HG03095 (cell line): ENCODE data around the gene NAALADL1.

Experiments
- ATAC-seq: cut with Tn5 transposase; IDR thresholded peaks from one replicate; pipeline ENCODE4 v1.9.1; 2021; ENCODE audit warnings: moderate library complexity; ENCODE audit not compliant: unreplicated experiment

NAALADL1 gene

GRCh38 chr11:65058419-65059054, at the start of gene NAALADL1:
TSS of gene NAALADL1 (minus strand) at chr11:65058553. CDS start at chr11:65058521, 32 bp downstream.
- ATAC-seq: no peak

DNA sequence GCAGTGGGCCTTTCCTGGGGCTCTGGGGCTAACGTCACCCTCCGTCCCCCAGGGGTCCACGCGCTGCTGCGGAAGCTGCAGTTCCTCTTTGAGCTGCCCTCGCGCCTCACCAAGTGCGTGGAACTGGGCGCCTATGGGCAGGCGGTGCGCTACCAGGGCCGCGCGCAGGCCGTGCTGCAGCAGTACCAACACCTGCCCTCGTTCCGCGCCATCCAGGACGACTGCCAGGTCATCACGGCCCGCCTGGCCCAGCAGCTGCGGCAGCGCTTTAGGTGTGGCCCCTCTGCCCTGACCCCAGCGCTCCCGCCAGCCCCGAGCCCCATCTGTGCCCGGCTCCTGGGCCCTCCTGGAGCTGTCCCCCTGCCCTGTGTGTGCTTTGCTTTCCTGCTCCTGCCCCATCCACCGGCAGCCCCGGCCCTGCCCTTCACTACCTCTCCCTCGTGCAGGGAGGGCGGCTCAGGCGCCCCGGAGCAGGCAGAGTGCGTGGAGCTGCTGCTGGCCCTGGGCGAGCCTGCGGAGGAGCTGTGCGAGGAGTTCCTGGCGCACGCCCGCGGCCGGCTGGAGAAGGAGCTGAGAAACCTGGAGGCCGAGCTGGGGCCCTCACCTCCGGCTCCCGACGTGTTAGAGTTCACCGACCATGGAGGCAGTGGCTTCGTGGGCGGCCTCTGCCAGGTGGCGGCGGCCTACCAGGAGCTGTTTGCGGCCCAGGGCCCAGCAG, 49.6 kb upstream of the NAALADL1 start:
- ATAC-seq: no peak

DNA sequence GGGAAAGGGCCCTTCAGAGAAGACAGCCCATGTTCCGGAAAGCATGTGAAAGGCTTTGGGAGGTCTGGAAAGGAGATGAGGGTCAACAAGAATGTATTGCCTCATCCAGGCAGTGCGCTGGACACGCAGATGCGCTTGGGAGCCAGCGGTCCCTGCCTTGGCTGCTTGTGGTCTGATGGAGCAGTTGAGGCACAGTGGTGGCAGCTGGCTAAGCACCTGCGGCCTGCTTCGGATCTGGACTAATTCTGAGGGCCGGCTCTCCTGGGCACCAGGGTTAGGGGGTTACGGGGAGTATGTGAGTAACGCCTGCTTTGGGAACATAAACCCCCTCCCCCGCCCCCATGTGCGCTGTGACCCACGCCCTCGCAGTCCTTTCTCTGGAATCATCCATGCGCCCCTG, 48.7 kb upstream of the NAALADL1 start:
- ATAC-seq: no peak

- no peak for ATAC-seq
Measured at GRCh38 chr11:65104628-65105027, 46.3 kb upstream of the NAALADL1 start.

- ATAC-seq: no peak
Measured at GRCh38 chr11:65103476-65103875, 45.1 kb upstream of the NAALADL1 start.

DNA sequence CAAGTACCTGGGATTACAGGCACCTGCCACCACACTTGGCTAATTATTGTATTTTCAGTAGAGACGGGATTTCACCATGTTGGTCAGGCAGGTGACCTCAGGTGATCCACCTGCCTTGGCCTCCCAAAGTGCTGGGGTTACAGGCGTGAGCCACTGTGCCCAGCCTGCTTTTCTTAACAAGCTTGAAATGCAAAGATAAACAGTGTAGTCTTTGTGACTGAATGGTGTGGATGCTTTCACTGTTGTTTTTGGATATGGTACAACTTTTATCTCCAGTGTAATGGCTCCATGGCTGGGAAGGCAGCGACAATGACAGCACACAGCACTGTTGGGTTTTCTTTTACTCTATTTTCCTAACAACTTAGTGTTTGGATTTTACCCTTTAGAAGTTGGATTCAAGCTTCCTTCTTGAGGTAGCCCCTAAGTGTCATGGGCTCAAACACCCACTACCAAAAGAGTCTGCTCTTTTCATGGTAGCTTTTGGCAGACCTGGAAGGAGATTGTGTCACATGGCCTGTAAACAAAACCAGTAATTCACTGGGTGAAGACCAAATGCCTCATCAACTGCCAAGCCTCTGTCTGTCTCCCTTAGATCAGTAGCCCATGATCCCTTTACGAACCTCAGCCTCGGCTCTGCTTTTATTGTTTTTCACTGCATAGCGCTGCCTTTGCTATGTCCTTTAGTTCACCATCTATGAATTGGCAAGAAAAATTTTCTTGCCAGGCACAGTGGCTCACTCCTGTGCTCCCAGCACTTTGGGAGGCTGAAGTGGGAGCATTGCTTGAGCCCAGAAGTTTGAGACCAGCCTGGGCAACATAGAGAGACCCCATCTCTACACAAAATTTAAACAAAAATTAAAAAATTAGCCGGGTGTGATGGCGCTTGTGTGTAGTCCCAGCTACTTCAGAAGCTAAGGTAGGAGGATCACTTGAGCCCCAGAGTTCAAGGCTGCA, 44.1 kb upstream of the NAALADL1 start:
- no peak for ATAC-seq

- no peak for ATAC-seq
Measured at GRCh38 chr11:65100674-65101350, 42.5 kb upstream of the NAALADL1 start.

DNA sequence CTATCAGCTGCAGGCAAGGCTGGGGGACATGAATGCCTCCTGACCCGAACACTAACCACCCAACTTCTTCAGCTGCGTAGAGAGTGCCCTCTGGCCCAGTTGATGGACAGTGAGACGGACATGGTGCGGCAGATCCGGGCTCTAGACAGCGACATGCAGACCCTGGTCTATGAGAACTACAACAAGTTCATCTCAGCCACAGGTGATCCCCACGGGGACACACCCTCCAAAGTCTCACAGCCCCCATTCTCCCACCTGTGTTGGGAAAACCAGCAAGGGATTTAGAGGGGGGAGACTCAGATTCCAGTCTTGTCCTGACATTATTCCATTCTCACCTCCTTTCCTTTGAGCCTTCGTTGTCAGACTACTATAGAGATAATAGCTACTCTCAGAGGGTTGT, 38.6 kb upstream of the NAALADL1 start:
- no peak for ATAC-seq

DNA sequence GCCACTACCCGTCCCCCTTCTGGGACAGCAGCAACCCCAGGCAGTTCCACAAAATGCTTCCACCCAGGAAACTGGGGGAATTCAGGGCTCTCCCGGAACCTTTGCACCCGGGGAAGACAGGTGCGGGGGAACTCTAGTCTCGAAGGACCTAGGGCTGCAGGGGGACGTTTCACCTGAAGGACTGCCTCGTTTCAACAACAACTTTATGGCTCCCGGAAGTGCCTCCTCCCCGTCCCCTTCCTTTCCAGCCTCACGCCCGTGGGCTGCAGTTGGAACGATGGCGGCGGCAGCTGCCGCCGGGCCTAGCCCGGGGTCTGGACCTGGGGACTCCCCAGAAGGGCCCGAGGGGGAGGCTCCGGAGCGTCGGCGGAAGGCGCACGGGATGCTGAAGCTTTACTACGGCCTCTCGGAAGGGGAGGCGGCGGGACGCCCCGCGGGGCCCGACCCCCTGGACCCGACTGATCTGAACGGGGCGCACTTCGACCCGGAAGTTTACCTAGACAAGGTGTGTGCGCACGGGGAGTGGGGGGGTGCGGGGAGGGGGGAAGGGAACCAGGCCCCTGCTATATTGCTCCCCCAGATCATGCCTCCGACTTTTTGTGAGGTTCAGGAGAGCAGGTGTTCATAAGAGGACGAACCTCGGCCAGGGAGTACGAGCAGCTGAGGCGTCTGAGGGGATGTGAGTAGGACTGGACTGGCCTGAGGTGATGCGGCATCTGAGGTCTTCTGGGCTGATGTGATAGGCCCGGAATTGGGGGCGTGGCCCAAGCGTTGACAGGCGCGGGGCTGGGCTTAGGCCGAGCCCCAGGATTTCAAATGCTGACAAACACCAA, 37.8 kb upstream of the NAALADL1 start, which contains the start of gene VPS51:
Gene VPS51, plus strand, starts transcription at position 241 of the 833 bp plus-strand sequence. Its CDS starts 37 bp downstream, at position 278.
- peak; percentile 82 for ATAC-seq

GRCh38 chr11:65095427-65095826, 37.1 kb upstream of the NAALADL1 start:
- ATAC-seq: no peak

DNA sequence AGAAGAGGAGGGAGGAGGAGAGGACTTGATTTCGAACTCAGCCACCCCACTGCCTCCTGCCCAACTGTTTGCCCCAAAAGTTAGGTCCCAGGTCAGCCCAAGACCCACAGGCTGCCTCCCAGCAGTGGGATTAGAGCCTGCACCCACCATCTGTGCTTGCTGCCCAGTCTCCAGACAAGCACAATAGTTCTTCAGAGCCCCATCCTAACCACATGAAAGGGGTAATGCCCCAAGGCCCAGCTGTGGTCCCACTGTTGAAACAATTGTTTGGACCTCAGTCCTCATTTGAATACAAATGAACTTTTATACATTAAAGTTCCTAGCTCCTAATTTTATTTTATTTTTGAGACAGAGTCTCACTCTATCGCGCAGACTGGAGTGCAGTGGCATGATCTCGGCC, 32.3 kb upstream of the NAALADL1 start:
- ATAC-seq: no peak

GRCh38 chr11:65089621-65090020, 31.3 kb upstream of the NAALADL1 start:
- ATAC-seq: no peak

- ATAC-seq: no peak
Measured at GRCh38 chr11:65087827-65088226, 29.5 kb upstream of the NAALADL1 start.

DNA sequence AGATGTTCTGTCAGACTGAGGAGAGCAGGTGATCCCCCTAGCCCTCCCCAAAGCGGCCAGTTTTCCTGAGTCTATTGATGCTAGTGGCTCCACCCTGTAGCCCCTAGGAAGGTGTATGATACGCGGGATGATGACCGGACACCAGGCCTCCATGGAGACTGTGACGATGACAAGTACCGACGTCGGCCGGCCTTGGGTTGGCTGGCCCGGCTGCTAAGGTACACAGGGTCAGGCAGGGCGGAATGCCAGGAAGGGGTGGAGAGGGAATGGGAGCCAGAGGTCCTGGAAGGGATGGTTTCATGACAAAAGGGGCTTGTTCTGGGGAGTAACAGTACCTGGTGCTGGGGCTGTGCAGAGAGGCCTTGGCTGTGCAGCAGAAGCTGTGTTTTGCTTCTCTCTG, 28.9 kb upstream of the NAALADL1 start:
- ATAC-seq: no peak

GRCh38 chr11:65086809-65087208, 28.5 kb upstream of the NAALADL1 start:
- no peak for ATAC-seq

GRCh38 chr11:65085446-65085845, 27.1 kb upstream of the NAALADL1 start:
- no peak for ATAC-seq

- ATAC-seq: no peak
Measured at GRCh38 chr11:65084598-65085375, 26.4 kb upstream of the NAALADL1 start.

- ATAC-seq: no peak
Measured at GRCh38 chr11:65083834-65084597, 25.7 kb upstream of the NAALADL1 start, which contains the start of the genes CDCA5 and ZFPL1. TSS of gene CDCA5 (minus strand) at chr11:65084040. CDS start at chr11:65083978, 62 bp downstream. TSS of gene ZFPL1 (plus strand) at chr11:65084222. CDS start at chr11:65084699, 477 bp downstream.
